Left lung (tissue), 10 donors: ENCODE data around the gene SCD. TPM values are rescaled to one million over a fixed set of nuclear protein-coding genes. Genes with fewer than 3 reads are reported as not detected.

Experiments used
- ATAC-seq: fragments of 200-7000 bp; cut with Tn5 transposase; one replicate; pipeline ENCODE4 v1.9.1; 2020; ENCODE audit warnings: moderate library complexity
- DNase-seq, 4 donors: peaks; one replicate each; pipeline ENCODE4 v3.0.0-alpha.2; 2013 to 2020
- H3K27ac ChIP-seq, 2 donors: fragments of 200-600 bp; sonication (generic) in 1 of 2; one replicate each; pipeline versions ENCODE4 v1.5.0 to v1.8.0; 2020 to 2021
- H3K27me3 ChIP-seq, 2 donors: fragments of 200-600 bp; sonication (generic) in 1 of 2; one replicate each; pipeline versions ENCODE4 v1.5.0 to v1.8.0; 2020 to 2021
- H3K36me3 ChIP-seq, 2 donors: fragments of 200-600 bp; sonication (generic) in 1 of 2; one replicate each; pipeline versions ENCODE4 v1.5.0 to v1.8.0; 2020 to 2021
- H3K4me1 ChIP-seq, 2 donors: fragments of 200-600 bp; one replicate each; pipeline ENCODE4 v1.8.0; 2021
- H3K4me3 ChIP-seq, 2 donors: fragments of 200-600 bp; sonication (generic) in 1 of 2; one replicate each; pipeline versions ENCODE4 v1.5.0 to v1.8.0; 2020 to 2021; ENCODE audit warnings: mild to moderate bottlenecking in 1 of 2
- H3K9me3 ChIP-seq, 2 donors: fragments of 200-600 bp; sonication (generic) in 1 of 2; one replicate each; pipeline versions ENCODE4 v1.5.0 to v1.8.0; 2020 to 2021
- CTCF ChIP-seq, 2 donors: fragments of 200-600 bp; sonication (generic) in 1 of 2; IDR thresholded peaks; one replicate each; pipeline versions ENCODE4 v1.5.0 to v1.8.0; 2021; ENCODE audit warnings: antibody characterized with exemption in 2 of 2
- intact Hi-C, 2 donors: fragments of 100-400 bp; cut with DNase I; formaldehyde crosslinking; loops; one replicate each; pipeline versions ENCODE4 v1.11.2 to v1.14.2; 2022
- polyA plus RNA-seq, 6 donors: library from polyadenylated mRNA; unstranded; fragments of 120-200 nt; gene quantifications; one replicate each; pipeline ENCODE4 v1.2.1, GENCODE V29; 2013; ENCODE audit not compliant: insufficient read length in 6 of 6
- total RNA-seq, 2 donors: library from RNA; stranded (reverse); fragmentation: NEBNext Ultra II Directional; extraction: Animal tissue kit (Norgen Biotek cat#: 25700); gene quantifications; one replicate each; pipeline ENCODE4 v1.2.1, GENCODE V29; 2021
- donor health status: DM: no; HTN: yes; CAD: no.
- donor health status: DM: no; HTN: no; CAD: no.

Gene SCD
- total and polyA plus RNA-seq, 8 donors = 17.3 to 529 (median 30.2) TPM

DNA sequence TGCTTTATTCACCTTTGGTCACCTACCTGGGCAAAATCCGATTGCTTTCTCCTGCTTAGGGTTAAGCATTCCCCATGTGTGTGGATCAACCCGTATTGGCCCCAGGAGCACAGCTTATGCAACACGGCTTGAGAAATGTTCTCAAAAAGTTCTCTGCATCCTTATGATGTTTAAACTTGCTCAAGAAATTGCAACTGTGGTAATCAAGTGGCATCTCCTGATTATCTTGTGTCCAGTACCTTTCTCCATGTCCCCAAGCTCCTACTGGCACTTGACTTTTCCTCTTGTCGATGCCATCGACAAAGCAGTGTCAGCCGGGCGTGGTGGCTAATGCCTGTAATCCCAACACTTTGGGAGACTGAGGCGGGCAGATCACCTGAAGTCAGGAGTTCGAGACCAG lies 12.3 kb upstream of the SCD start:
- Histone ChIP-seq H3K27ac (no peak overlapping the region), H3K4me3 (no peak overlapping the region), H3K36me3 (no peaks in the 10 kb centered on the region), H3K27me3 (peaks cover 0 to 9% of the 10 kb centered on the region in 2 donors), H3K9me3 (no peaks in the 10 kb centered on the region), H3K4me1 (peaks cover 0 to 19% of the 10 kb centered on the region in 2 donors)
- TF ChIP-seq CTCF (IDR thresholded peaks at IDR 0.05) = no peak
- peak; percentile 67 for ATAC-seq
- peak in 1 of 4 donors; percentile 45 for DNase-seq
- intact Hi-C loops = loop anchor here in 1 of 2 donors (10.0 kb wide), 1 partner anchor 180 kb away; the partner anchor contains the start of gene SEC31B

- ATAC-seq = peak; percentile 84
These were observed 8.5 kb upstream of the SCD start for GRCh38 chr10:100338434-100339036.

GRCh38 chr10:100339236-100339635 lies 7.8 kb upstream of the SCD start:
- no peak for TF ChIP-seq CTCF (IDR thresholded peaks at IDR 0.05)
- Histone ChIP-seq H3K9me3 (no peaks in the 10 kb centered on the region), H3K4me3 (no peak overlapping the region), H3K4me1 (peaks cover 0 to 19% of the 10 kb centered on the region in 2 donors), H3K27ac (peak overlapping the region in 1 of 2 donors; percentile 5), H3K36me3 (no peaks in the 10 kb centered on the region), H3K27me3 (no peaks in the 10 kb centered on the region)
- intact Hi-C loops = loop anchor here in 1 of 2 donors (10.0 kb wide), 1 partner anchor 176 kb away; the partner anchor contains the start of gene SEC31B
- ATAC-seq (peak; percentile 2), DNase-seq (no peak)

More at GRCh38 chr10:100338434-100339036, 8.5 kb upstream of the SCD start:
- peak; percentile 56 to 87 (median 72) for DNase-seq
- H3K4me1 ChIP-seq = peaks cover 0 to 19% of the 10 kb centered on the region in 2 donors
- H3K9me3 ChIP-seq = no peaks in the 10 kb centered on the region
- TF ChIP-seq CTCF (IDR thresholded peaks at IDR 0.05) = peak; percentile 76 to 91
- H3K36me3 ChIP-seq = no peaks in the 10 kb centered on the region
- no peak overlapping the region for H3K27ac ChIP-seq
- no peaks in the 10 kb centered on the region for H3K27me3 ChIP-seq
- intact Hi-C loops = loop anchor here in 1 of 2 donors (10.0 kb wide), 1 partner anchor 176 kb away; the partner anchor contains the start of gene SEC31B
- H3K4me3 ChIP-seq = no peak overlapping the region

- ATAC-seq (peak; percentile 41), DNase-seq (peak in 1 of 4 donors; percentile 77)
- Histone ChIP-seq H3K36me3 (no peaks in the 10 kb centered on the region), H3K9me3 (no peaks in the 10 kb centered on the region), H3K4me1 (peaks cover 0 to 22% of the 10 kb centered on the region in 2 donors), H3K27ac (no peak overlapping the region), H3K4me3 (no peak overlapping the region), H3K27me3 (peaks cover 0 to 9% of the 10 kb centered on the region in 2 donors)
- TF ChIP-seq CTCF (IDR thresholded peaks at IDR 0.05) = no peak
- intact Hi-C loops = loop anchor here (5.0 to 10.0 kb wide), 2 partner anchors 91 to 94 kb away; no protein-coding TSS in a partner anchor
These were observed 5.8 kb upstream of the SCD start for GRCh38 chr10:100340948-100341847.
